GM10266 (cell line): ENCODE measurements around the gene P2RY12.

Experiments used
- DNase-seq: peaks from one replicate; pipeline ENCODE4 v3.0.0; 2012; ENCODE audit errors: extremely low spot score
- TF ChIP-seq, protein P1 (sequence below): IDR thresholded peaks from 2 replicates; pipeline ENCODE4 v1.5.1; 2012; ENCODE audit warnings: mild to moderate bottlenecking, low read depth; ENCODE audit not compliant: control insufficient read depth, insufficient read depth; ENCODE audit errors: missing control alignments

The P2RY12 gene

DNA sequence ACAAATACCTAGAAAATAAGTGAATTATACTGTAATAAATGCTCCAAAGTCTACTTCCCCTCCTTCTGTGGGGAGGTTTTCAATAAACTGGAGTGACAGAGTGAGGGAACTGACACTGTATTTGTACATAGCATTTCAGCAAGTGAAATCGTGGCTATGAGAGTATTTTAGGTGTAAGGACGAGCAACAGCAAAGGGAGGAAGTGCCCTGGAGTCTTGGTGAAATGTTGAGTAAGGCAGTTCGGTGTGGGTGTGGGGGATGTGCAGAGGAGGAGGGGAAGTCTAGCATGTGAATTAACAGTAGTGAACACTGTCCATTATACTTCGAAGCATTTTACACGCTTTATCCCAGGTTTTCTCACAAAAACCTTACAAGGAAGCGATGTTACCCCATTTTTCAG lies 37.1 kb downstream of the P2RY12 start:
- TF ChIP-seq, protein P1, sequence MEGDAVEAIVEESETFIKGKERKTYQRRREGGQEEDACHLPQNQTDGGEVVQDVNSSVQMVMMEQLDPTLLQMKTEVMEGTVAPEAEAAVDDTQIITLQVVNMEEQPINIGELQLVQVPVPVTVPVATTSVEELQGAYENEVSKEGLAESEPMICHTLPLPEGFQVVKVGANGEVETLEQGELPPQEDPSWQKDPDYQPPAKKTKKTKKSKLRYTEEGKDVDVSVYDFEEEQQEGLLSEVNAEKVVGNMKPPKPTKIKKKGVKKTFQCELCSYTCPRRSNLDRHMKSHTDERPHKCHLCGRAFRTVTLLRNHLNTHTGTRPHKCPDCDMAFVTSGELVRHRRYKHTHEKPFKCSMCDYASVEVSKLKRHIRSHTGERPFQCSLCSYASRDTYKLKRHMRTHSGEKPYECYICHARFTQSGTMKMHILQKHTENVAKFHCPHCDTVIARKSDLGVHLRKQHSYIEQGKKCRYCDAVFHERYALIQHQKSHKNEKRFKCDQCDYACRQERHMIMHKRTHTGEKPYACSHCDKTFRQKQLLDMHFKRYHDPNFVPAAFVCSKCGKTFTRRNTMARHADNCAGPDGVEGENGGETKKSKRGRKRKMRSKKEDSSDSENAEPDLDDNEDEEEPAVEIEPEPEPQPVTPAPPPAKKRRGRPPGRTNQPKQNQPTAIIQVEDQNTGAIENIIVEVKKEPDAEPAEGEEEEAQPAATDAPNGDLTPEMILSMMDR = no peak
- no peak for DNase-seq

GRCh38 chr3:151346292-151346691 lies 38.3 kb downstream of the P2RY12 start:
- TF ChIP-seq, protein P1 = no peak
- DNase-seq = no peak

GRCh38 chr3:151345859-151346258 lies 38.7 kb downstream of the P2RY12 start:
- no peak for DNase-seq
- TF ChIP-seq, protein P1 = no peak

DNA sequence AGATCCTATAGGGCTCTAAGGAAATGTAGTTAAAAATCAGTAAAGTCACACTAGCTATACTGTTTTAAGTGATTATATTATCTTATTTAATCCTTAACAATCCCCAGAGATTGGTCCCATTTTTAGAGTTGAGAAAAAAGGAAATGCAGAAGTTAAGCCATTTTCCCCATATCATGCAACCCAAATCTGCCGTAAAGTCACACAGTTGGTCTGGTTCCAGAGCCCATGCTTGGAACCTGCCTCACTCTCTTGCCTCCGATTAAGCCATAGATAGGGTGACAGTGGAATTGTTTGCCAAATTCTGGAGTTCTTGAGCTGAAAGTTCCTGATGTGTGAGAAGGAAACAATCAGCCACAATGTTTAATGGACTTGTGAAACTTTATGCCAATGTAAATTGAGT lies 52.9 kb downstream of the P2RY12 start:
- DNase-seq = no peak
- TF ChIP-seq, protein P1 = no peak

- TF ChIP-seq, protein P1 = no peak
- no peak for DNase-seq
These were observed 53.7 kb downstream of the P2RY12 start for GRCh38 chr3:151330899-151331298.

- TF ChIP-seq, protein P1 = no peak
- DNase-seq = no peak
These were observed 54.2 kb downstream of the P2RY12 start for GRCh38 chr3:151330379-151330778.

GRCh38 chr3:151329363-151329762 lies 55.2 kb downstream of the P2RY12 start, which contains the start of gene P2RY13:
TSS of gene P2RY13 (minus strand) at chr3:151329549. CDS start at chr3:151329528, 21 bp downstream.
- DNase-seq = no peak
- TF ChIP-seq, protein P1 = no peak
